ENCODE measurements around the gene NLRP9. TPM values are rescaled to one million over a fixed set of nuclear protein-coding genes. Genes with fewer than 3 reads are reported as not detected.

The NLRP9 gene
- total and polyA plus RNA-seq, 2 of the 8 experiments (the other 6 are each of a cell fraction or from before 2014, with no cell fraction given): not detected

- no peak for FAIRE-seq
- Histone ChIP-seq H2BK120ac (replicated peaks; ENCODE audit: low read depth, low read length) (no peak overlapping the region), H3K56ac (replicated peaks; ENCODE audit: insufficient read length, low read depth, low read length) (no peak overlapping the region), H3K36me3 (ENCODE audit: control insufficient read depth in 2 of 4, insufficient read depth in 4 of 4, low read length in 3 of 4) (peaks cover 14 to 24% (median 22%) of the 10 kb centered on the region in 4 experiments), H3K79me1 (ENCODE audit: low read depth, low read length) (peaks cover 17% of the 10 kb centered on the region), H4K8ac (ENCODE audit: extremely low read depth, insufficient read depth, low read length) (no peak overlapping the region), H3K4me3 (ENCODE audit: extremely low read depth in 1 of 4, insufficient read depth in 2 of 4, low read depth in 3 of 4, low read length in 4 of 4) (peak overlapping the region; percentile 83 to 95 (median 92)), H3K9me3 (ENCODE audit: insufficient read depth in 2 of 2, low read depth in 1 of 2, low read length in 1 of 2) (no peaks in the 10 kb centered on the region), H3K27me3 (replicated peaks in 1 of 4; ENCODE audit: control insufficient read depth in 3 of 4, extremely low read depth in 1 of 4, insufficient read depth in 3 of 4, low read length in 3 of 4) (no peaks in the 10 kb centered on the region), H3K23me2 (ENCODE audit: low read depth, low read length) (peaks cover 5% of the 10 kb centered on the region; the same call in 1 of the 2 replicates), H3K18ac (ENCODE audit: extremely low read depth, low read length) (no peak overlapping the region), H2BK15ac (ENCODE audit: low read length) (no peak overlapping the region), H3K14ac (ENCODE audit: insufficient read length) (no peak overlapping the region), H2AFZ (ENCODE audit: low read length) (no peak overlapping the region), H2AK5ac (ENCODE audit: low read depth, low read length) (no peak overlapping the region), H2BK12ac (ENCODE audit: low read depth, low read length) (no peak overlapping the region), H3K4ac (replicated peaks; ENCODE audit: insufficient read length, low read depth, low read length) (no peak overlapping the region), H3K79me2 (ENCODE audit: control insufficient read depth in 1 of 2, insufficient read depth in 2 of 2, low read length in 2 of 2) (peaks cover 21 to 70% of the 10 kb centered on the region in 2 experiments), H4K20me1 (replicated peaks in 1 of 2; ENCODE audit: control insufficient read depth in 1 of 2, insufficient read depth in 2 of 2, low read length in 2 of 2) (peaks cover 20 to 36% of the 10 kb centered on the region in 2 experiments), H2BK5ac (ENCODE audit: low read depth, low read length) (no peak overlapping the region), H4K91ac (replicated peaks; ENCODE audit: insufficient read length, low read length) (no peak overlapping the region), H3K4me2 (ENCODE audit: insufficient read depth in 1 of 2, low read depth in 2 of 2, low read length in 2 of 2) (peak overlapping the region; percentile 58 to 63), H3K9ac (replicated peaks in 1 of 4; ENCODE audit: extremely low read depth in 1 of 4, low read depth in 3 of 4, low read length in 3 of 4) (peak overlapping the region in 3 of 4 experiments; percentile 38 to 51 (median 50); a peak in 6 of 7 replicates), H3K23ac (ENCODE audit: insufficient read length) (no peak overlapping the region), H2BK20ac (ENCODE audit: low read length) (no peak overlapping the region), H4K5ac (ENCODE audit: insufficient read length, low read depth, low read length) (no peak overlapping the region), H3K27ac (ENCODE audit: low read depth, low read length) (no peak overlapping the region), H3K4me1 (replicated peaks in 1 of 4; ENCODE audit: control insufficient read depth in 3 of 4, insufficient read depth in 4 of 4, low read length in 3 of 4) (peaks cover 0 to 11% (median 6%) of the 10 kb centered on the region in 4 experiments; a peak in 5 of 7 replicates)
- DNase-seq (ENCODE audit: low read depth in 1 of 2, low spot score in 2 of 2): no peak
- CTCF ChIA-PET (ENCODE audit: partially characterized antibody): interaction anchor here (0.6 kb wide), 1 partner anchor 25 kb away, joined by 3 read pairs; no protein-coding TSS in a partner anchor
- POLR2A ChIA-PET (ENCODE audit: partially characterized antibody): interaction anchor here (0.7 to 2.5 kb wide), 7 partner anchors 18 to 554 kb away, joined by 3 to 18 read pairs (median 4); partner anchors contain the start of genes U2AF2 and ZNF580
- 0 out of 2 replicates have a peak, but pooled peaks have one; percentile 14 for TF ChIP-seq SP1 (IDR thresholded peaks at IDR 0.05; ENCODE audit: low read depth, low read length)
- no peak for TF ChIP-seq E2F6 (IDR thresholded peaks at IDR 0.05)
- WGBS, 2 experiments (ENCODE audit: extremely low coverage in 1 of 2, insufficient coverage in 1 of 2, insufficient read length in 1 of 2, insufficient replicate concordance in 2 of 2, low coverage in 1 of 2, low lambda C conversion rate in 2 of 2, missing lambda C conversion rate in 1 of 2): 36% methylated on average over 15 of the region's 17 CpGs; no CpG with 5 or more reads in 1 of the 2 experiments
Observed at GRCh38 chr19:55674459-55674840, 63.8 kb downstream of the NLRP9 start.

Data from H1 (cell line).